Ovary (tissue), 3 donors: Measurements from ENCODE around the gene EN2.

ENCODE experiments used
- EP300 ChIP-seq: sonication (generic); formaldehyde crosslinking; IDR thresholded peaks from one replicate; pipeline ENCODE4 v1.6.1; 2017; ENCODE audit warnings: antibody characterized with exemption
- POLR2A ChIP-seq: fragments of 450-650 bp; IDR thresholded peaks from one replicate; pipeline ENCODE4 v1.6.1; 2017; ENCODE audit warnings: antibody characterized with exemption, mild to moderate bottlenecking, moderate library complexity
- TF ChIP-seq, protein P1 (sequence below), 3 donors: fragments of 450-650 bp in 2 of 3; fragments of 200-600 bp in 1 of 3; IDR thresholded peaks; one replicate each; pipeline versions ENCODE4 v1.5.1 to v1.8.0; 2016 to 2022; ENCODE audit warnings: antibody characterized with exemption in 3 of 3, mild to moderate bottlenecking in 1 of 3
- donor health status: DM: no; HTN: no; CAD: no.

DNA sequence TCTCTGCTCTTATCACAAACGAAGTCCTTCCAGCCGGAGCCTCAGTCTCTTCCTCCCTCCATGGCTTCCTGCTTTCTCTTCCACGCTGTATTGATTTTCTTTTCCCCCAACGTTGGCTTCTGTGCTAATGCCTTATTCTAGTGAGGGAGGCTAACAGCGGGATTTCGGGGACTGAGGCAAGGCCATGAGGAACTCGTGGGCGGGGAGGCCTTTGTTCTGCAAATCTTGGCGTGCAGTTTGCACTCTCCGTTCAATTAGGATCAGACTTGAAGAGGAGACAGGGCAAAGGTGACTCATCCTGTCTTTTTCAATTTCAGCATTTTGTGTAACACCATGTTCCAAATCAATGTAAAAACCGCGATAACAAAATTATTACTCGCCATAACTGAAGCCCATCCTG is 25.3 kb downstream of the EN2 start:
- no peak for TF ChIP-seq POLR2A
- TF ChIP-seq EP300, result no peak
- TF ChIP-seq, protein P1, sequence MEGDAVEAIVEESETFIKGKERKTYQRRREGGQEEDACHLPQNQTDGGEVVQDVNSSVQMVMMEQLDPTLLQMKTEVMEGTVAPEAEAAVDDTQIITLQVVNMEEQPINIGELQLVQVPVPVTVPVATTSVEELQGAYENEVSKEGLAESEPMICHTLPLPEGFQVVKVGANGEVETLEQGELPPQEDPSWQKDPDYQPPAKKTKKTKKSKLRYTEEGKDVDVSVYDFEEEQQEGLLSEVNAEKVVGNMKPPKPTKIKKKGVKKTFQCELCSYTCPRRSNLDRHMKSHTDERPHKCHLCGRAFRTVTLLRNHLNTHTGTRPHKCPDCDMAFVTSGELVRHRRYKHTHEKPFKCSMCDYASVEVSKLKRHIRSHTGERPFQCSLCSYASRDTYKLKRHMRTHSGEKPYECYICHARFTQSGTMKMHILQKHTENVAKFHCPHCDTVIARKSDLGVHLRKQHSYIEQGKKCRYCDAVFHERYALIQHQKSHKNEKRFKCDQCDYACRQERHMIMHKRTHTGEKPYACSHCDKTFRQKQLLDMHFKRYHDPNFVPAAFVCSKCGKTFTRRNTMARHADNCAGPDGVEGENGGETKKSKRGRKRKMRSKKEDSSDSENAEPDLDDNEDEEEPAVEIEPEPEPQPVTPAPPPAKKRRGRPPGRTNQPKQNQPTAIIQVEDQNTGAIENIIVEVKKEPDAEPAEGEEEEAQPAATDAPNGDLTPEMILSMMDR (IDR thresholded peaks at IDR 0.05), result no peak
